Measurements from ENCODE around the gene TP53TG3. TPM values are rescaled to one million over a fixed set of nuclear protein-coding genes. Genes with fewer than 3 reads are reported as not detected.
"Not testable (repeated sequence)": the region's sequence is repeated elsewhere in the genome, so short reads cannot be mapped to it uniquely, and the experiment has no call there.

Gene TP53TG3
- polyA plus RNA-seq (2013, experiment 1 of 4), result not detected
- polyA plus RNA-seq (2013, experiment 2 of 4), result not detected
- polyA plus RNA-seq (2013, experiment 3 of 4), result not detected
- not detected for polyA plus RNA-seq (2013, experiment 4 of 4)

GRCh38 chr16:32676065-32676464, at the start of gene TP53TG3:
TP53TG3 (minus strand) TSS chr16:32676165; CDS start chr16:32676097, 68 bp downstream.
- not testable (repeated sequence) for H3K27ac ChIP-seq (ENCODE audit: insufficient read depth, low read depth, low read length, poor library complexity, severe bottlenecking); H3K4me1 ChIP-seq (ENCODE audit: control insufficient read depth, insufficient read depth, low read length); H3K27me3 ChIP-seq (ENCODE audit: control insufficient read depth, insufficient read depth, low read length, poor library complexity, severe bottlenecking); H3K9me3 ChIP-seq (ENCODE audit: control insufficient read depth, low read length); H3K4me3 ChIP-seq (ENCODE audit: insufficient read depth, low read depth, low read length); H3K36me3 ChIP-seq (ENCODE audit: control insufficient read depth, insufficient read depth, low read length)
- no CpG with 5 or more reads among the region's 25 CpGs for WGBS, 2 experiments

DNA sequence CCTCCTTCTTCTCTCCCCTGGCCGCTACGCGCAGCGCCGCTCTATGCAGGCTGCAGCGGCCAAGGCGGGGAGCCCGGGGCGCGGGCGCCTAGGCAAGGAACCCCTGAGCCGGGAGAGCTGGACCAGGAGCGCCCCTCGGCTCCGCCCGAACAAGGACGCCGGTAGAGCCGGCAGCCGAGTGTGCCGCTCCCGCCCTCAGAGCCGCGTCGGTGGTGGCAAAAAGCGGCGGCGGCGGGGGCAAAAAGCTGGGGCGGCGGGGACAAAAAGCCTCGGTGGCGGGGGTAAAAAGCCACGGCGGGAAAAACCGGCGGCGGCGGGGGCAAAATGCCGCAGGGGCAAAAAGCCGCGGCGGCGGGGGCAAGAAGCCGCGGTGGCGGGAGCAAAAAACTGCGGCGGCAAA, 25.1 kb downstream of the TP53TG3 start:
- H3K9me3 ChIP-seq (ENCODE audit: control insufficient read depth, low read length); H3K27ac ChIP-seq (ENCODE audit: insufficient read depth, low read depth, low read length, poor library complexity, severe bottlenecking); H3K4me3 ChIP-seq (ENCODE audit: insufficient read depth, low read depth, low read length); H3K27me3 ChIP-seq (ENCODE audit: control insufficient read depth, insufficient read depth, low read length, poor library complexity, severe bottlenecking); H3K36me3 ChIP-seq (ENCODE audit: control insufficient read depth, insufficient read depth, low read length); H3K4me1 ChIP-seq (ENCODE audit: control insufficient read depth, insufficient read depth, low read length): not testable (repeated sequence)
- 91 to 96% methylated on average over 5 to 33 of the region's 49 CpGs for WGBS, 2 experiments

DNA sequence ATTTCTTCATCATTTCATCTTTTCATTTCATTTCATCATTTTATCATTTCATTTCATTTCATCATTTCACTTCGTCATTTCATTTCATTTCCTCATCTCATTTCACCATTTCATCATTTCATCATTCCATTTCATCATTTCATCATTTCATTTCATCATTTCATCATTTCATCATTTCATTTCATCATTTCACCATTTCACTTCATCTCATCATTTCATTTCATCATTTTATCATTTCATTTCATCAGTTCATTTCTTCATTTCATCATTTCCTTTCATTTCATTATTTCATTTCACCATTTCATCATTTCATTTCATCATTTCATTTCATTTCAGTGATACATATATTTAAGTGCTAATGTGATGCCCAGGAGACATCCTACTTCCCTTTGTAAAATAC, 28.4 kb downstream of the TP53TG3 start:
- not testable (repeated sequence) for H3K27ac ChIP-seq (ENCODE audit: insufficient read depth, low read depth, low read length, poor library complexity, severe bottlenecking); H3K9me3 ChIP-seq (ENCODE audit: control insufficient read depth, low read length); H3K27me3 ChIP-seq (ENCODE audit: control insufficient read depth, insufficient read depth, low read length, poor library complexity, severe bottlenecking); H3K36me3 ChIP-seq (ENCODE audit: control insufficient read depth, insufficient read depth, low read length); H3K4me3 ChIP-seq (ENCODE audit: insufficient read depth, low read depth, low read length); H3K4me1 ChIP-seq (ENCODE audit: control insufficient read depth, insufficient read depth, low read length)
- WGBS, 2 experiments, result no CpG with 5 or more reads among the region's 1 CpG

- H3K36me3 ChIP-seq (ENCODE audit: control insufficient read depth, insufficient read depth, low read length); H3K4me1 ChIP-seq (ENCODE audit: control insufficient read depth, insufficient read depth, low read length); H3K27ac ChIP-seq (ENCODE audit: insufficient read depth, low read depth, low read length, poor library complexity, severe bottlenecking); H3K9me3 ChIP-seq (ENCODE audit: control insufficient read depth, low read length); H3K27me3 ChIP-seq (ENCODE audit: control insufficient read depth, insufficient read depth, low read length, poor library complexity, severe bottlenecking); H3K4me3 ChIP-seq (ENCODE audit: insufficient read depth, low read depth, low read length): not testable (repeated sequence)
- 58% methylated on average over 1 of the region's 2 CpGs; no CpG with 5 or more reads in 1 of the 2 experiments for WGBS, 2 experiments
Measured at GRCh38 chr16:32646780-32647179, 29.2 kb downstream of the TP53TG3 start.

DNA sequence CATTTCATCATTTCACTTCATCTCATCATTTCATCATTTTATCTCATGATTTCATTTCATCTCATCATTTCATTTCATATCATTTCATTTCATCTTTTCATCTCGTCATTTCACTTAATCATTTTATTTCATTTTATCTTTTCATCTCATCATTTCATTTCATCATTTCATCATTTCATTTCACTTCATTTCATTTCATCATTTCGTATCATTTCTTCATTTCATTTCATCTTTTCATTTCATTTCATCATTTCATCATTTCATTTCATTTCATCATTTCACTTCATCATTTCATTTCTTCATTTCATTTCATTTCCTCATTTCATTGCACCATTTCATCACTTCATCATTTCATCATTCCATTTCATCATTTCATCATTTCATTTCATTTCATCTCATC, 29.8 kb downstream of the TP53TG3 start:
- H3K36me3 ChIP-seq (ENCODE audit: control insufficient read depth, insufficient read depth, low read length); H3K4me1 ChIP-seq (ENCODE audit: control insufficient read depth, insufficient read depth, low read length); H3K4me3 ChIP-seq (ENCODE audit: insufficient read depth, low read depth, low read length); H3K9me3 ChIP-seq (ENCODE audit: control insufficient read depth, low read length); H3K27ac ChIP-seq (ENCODE audit: insufficient read depth, low read depth, low read length, poor library complexity, severe bottlenecking); H3K27me3 ChIP-seq (ENCODE audit: control insufficient read depth, insufficient read depth, low read length, poor library complexity, severe bottlenecking): not testable (repeated sequence)
- 0% methylated on average over 1 of the region's 2 CpGs; no CpG with 5 or more reads in 1 of the 2 experiments for WGBS, 2 experiments

DNA sequence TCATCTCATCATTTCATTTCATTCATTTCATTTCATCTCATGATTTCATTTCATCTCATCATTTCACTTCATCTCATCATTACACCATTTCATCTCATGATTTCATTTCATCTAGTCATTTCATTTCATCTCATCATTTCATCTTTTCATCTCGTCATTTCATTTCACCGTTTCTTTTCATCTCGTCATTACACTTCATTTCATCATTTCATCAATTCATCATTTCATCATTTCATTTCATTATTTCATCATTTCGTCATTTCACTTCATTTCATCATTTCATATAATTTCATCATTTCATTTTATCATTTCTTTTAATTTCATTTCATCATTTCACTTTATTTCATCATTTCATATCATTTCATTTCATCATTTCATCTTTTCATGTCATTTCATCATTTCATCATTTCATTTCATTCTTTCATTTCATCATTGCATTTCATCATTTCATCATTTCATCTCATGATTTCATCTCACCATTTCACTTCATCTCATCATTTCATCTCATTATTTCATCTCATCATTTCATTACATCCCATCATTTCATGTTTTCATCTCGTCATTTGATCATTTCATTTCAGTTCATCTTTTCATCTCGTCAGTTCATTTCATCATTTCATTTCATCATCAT, 30.6 kb downstream of the TP53TG3 start:
- not testable (repeated sequence) for H3K4me3 ChIP-seq (ENCODE audit: insufficient read depth, low read depth, low read length); H3K27me3 ChIP-seq (ENCODE audit: control insufficient read depth, insufficient read depth, low read length, poor library complexity, severe bottlenecking); H3K4me1 ChIP-seq (ENCODE audit: control insufficient read depth, insufficient read depth, low read length); H3K9me3 ChIP-seq (ENCODE audit: control insufficient read depth, low read length); H3K36me3 ChIP-seq (ENCODE audit: control insufficient read depth, insufficient read depth, low read length); H3K27ac ChIP-seq (ENCODE audit: insufficient read depth, low read depth, low read length, poor library complexity, severe bottlenecking)
- 78 to 82% methylated on average over 4 to 5 of the region's 6 CpGs for WGBS, 2 experiments

DNA sequence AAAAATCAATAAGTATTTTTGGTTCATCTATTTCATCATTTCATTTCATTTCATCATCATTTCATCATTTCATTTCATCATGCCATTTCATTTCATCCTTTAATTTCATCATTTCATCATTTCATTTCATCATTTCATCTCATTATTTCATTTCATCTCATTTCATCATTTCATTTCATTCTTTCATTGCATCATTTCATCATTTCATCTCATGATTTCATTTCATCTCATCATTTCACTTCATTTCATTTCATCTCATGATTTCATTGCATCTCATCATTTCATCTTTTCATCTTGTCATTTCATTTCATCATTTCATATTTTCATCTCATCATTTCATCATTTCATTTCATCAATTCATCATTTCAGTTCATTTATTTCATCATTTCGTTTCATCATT, 31.2 kb downstream of the TP53TG3 start:
- H3K4me1 ChIP-seq (ENCODE audit: control insufficient read depth, insufficient read depth, low read length); H3K4me3 ChIP-seq (ENCODE audit: insufficient read depth, low read depth, low read length); H3K36me3 ChIP-seq (ENCODE audit: control insufficient read depth, insufficient read depth, low read length); H3K27me3 ChIP-seq (ENCODE audit: control insufficient read depth, insufficient read depth, low read length, poor library complexity, severe bottlenecking); H3K9me3 ChIP-seq (ENCODE audit: control insufficient read depth, low read length); H3K27ac ChIP-seq (ENCODE audit: insufficient read depth, low read depth, low read length, poor library complexity, severe bottlenecking): not testable (repeated sequence)
- WGBS, 2 experiments, result no CpG with 5 or more reads among the region's 1 CpG

DNA sequence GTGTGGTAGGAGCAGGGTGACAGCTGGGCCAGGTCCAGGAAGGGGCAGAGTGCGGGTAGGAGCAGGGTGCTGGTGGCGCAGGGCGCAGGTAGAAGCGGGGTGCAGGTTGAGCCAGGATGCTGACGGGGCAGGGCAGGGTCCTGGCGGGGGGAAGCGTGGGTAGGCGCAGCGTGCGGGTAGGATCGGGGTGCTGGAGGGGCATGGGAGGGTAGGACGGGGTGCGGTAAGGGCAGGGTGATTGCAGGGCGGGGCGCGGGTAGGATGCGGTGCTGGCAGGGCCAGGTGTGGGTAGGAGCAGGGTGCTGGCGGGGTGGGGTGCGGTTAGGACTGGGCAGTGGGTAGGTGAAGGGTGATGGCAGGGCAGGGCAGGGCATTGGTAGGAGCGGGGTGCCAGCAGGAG, 38.4 kb downstream of the TP53TG3 start:
- H3K27ac ChIP-seq (ENCODE audit: insufficient read depth, low read depth, low read length, poor library complexity, severe bottlenecking); H3K4me1 ChIP-seq (ENCODE audit: control insufficient read depth, insufficient read depth, low read length); H3K36me3 ChIP-seq (ENCODE audit: control insufficient read depth, insufficient read depth, low read length); H3K27me3 ChIP-seq (ENCODE audit: control insufficient read depth, insufficient read depth, low read length, poor library complexity, severe bottlenecking); H3K4me3 ChIP-seq (ENCODE audit: insufficient read depth, low read depth, low read length); H3K9me3 ChIP-seq (ENCODE audit: control insufficient read depth, low read length): not testable (repeated sequence)
- WGBS, 2 experiments, result no CpG with 5 or more reads among the region's 20 CpGs

DNA sequence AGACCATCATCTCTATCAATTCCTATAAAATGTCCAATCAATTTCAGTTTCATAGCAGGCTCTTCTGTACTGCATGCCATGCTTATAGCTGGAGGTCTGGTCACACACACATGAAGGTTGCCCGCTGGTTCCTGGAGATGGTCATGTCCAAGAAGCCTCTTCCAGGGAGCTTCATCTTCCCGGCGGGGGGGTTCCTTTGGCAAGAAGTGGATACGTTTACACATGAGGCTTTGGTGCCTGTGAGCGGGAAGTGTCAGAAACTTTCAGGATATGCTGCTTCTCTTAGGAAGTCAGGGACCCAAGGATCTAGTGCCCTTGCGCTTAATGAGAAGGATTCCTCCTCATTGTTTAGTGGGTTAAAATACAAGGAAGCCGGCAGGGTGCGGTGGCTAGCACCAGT, 43.9 kb downstream of the TP53TG3 start:
- H3K36me3 ChIP-seq (ENCODE audit: control insufficient read depth, insufficient read depth, low read length); H3K27ac ChIP-seq (ENCODE audit: insufficient read depth, low read depth, low read length, poor library complexity, severe bottlenecking); H3K9me3 ChIP-seq (ENCODE audit: control insufficient read depth, low read length); H3K4me1 ChIP-seq (ENCODE audit: control insufficient read depth, insufficient read depth, low read length); H3K4me3 ChIP-seq (ENCODE audit: insufficient read depth, low read depth, low read length); H3K27me3 ChIP-seq (ENCODE audit: control insufficient read depth, insufficient read depth, low read length, poor library complexity, severe bottlenecking): not testable (repeated sequence)
- WGBS, 2 experiments, result 83 to 91% methylated on average over 3 to 4 of the region's 8 CpGs

Data from ectodermal cell (in vitro differentiated cells).